Sigmoid colon (tissue), 7 donors: ENCODE data around the gene RTN3. TPM values are rescaled to one million over a fixed set of nuclear protein-coding genes. Genes with fewer than 3 reads are reported as not detected.
A peak's percentile ranks its signal among the peaks of the same experiment; 100 is the strongest.

Source experiments
- DNase-seq: peaks from one replicate; pipeline ENCODE4 v3.0.0-alpha.2; 2019
- H3K27ac ChIP-seq, 4 donors: fragments of 200-600 bp; sonication (generic); one replicate each; pipeline ENCODE4 v1.5.1; 2016 to 2019; ENCODE audit warnings: mild to moderate bottlenecking in 1 of 4
- H3K27me3 ChIP-seq, 3 donors: fragments of 200-600 bp; sonication (generic); one replicate each; pipeline ENCODE4 v1.5.1; 2019; ENCODE audit warnings: mild to moderate bottlenecking in 1 of 3
- H3K36me3 ChIP-seq, 4 donors: fragments of 200-600 bp; sonication (generic); one replicate each; pipeline ENCODE4 v1.5.1; 2016 to 2019
- H3K4me1 ChIP-seq, 4 donors: fragments of 200-600 bp; sonication (generic); one replicate each; pipeline ENCODE4 v1.5.1; 2017 to 2019
- H3K4me3 ChIP-seq, 4 donors: fragments of 200-600 bp; sonication (generic); one replicate each; pipeline ENCODE4 v1.5.1; 2017 to 2019; ENCODE audit warnings: mild to moderate bottlenecking in 2 of 4, moderate library complexity in 1 of 4
- H3K9me3 ChIP-seq, 4 donors: fragments of 200-600 bp in 3 of 4; sonication (generic) in 3 of 4; one replicate each; pipeline versions ENCODE4 v1.5.1 to v1.6.1; 2013 to 2019
- CTCF ChIP-seq, 4 experiments: fragments of 450-650 bp in 3 of 4; fragments of 200-600 bp in 1 of 4; IDR thresholded peaks; one replicate each; pipeline ENCODE4 v1.5.1; 2016 to 2019; ENCODE audit warnings: antibody characterized with exemption in 4 of 4, mild to moderate bottlenecking in 3 of 4, moderate library complexity in 2 of 4
- EP300 ChIP-seq, 4 donors: sonication (generic); formaldehyde crosslinking; IDR thresholded peaks; one replicate each; pipeline ENCODE4 v1.6.1; 2017; ENCODE audit warnings: antibody characterized with exemption in 4 of 4
- POLR2A ChIP-seq, 2 donors: fragments of 450-650 bp; IDR thresholded peaks; one replicate each; pipeline ENCODE4 v1.6.1; 2016; ENCODE audit warnings: antibody characterized with exemption in 2 of 2, mild to moderate bottlenecking in 2 of 2, moderate library complexity in 2 of 2
- POLR2AphosphoS5 ChIP-seq, 4 donors: sonication (generic); formaldehyde crosslinking; IDR thresholded peaks; one replicate each; pipeline ENCODE4 v1.6.1; 2017; ENCODE audit warnings: antibody characterized with exemption in 4 of 4
- WGBS, 2 donors: extraction: QIAGEN DNeasy Blood & Tissue Kit; methylation state at CpG; one replicate each; pipeline ENCODE4 v1.1.7; 2013; 5-methylcytosine and 5-hydroxymethylcytosine counted together
- intact Hi-C: fragments of 100-400 bp; cut with DNase I; formaldehyde crosslinking; loops from one replicate; pipeline ENCODE4 v1.15.1; 2023
- polyA plus RNA-seq, 3 donors: library from polyadenylated mRNA; stranded (reverse); fragments of 200-250 nt; gene quantifications; one replicate each; pipeline ENCODE4 v1.2.3, GENCODE V29; 2013
- total RNA-seq, 4 donors: library from RNA; depleted of rRNA; stranded (reverse); fragments of >200 nt; gene quantifications; one replicate each; pipeline ENCODE4 v1.1.0, GENCODE V29; 2016
- donor health status: healthy with polysubstance abuse.
- donor health status: Bipolar disorder and iron deficiency.
- donor health status: healthy.

The RTN3 gene
- total and polyA plus RNA-seq, 7 donors = 24.6 to 105 (median 89.5) TPM

- intact Hi-C loops = no loop called here
Measured at GRCh38 chr11:63643205-63643604, 38.1 kb upstream of the RTN3 start.

GRCh38 chr11:63652671-63653070 lies 28.6 kb upstream of the RTN3 start:
- H3K9me3 ChIP-seq = no peaks in the 10 kb centered on the region
- no peak for DNase-seq
- WGBS, 2 donors = 68 to 71% methylated on average over 3 of the region's 3 CpGs
- no peak for TF ChIP-seq EP300 (IDR thresholded peaks at IDR 0.05)
- TF ChIP-seq CTCF (IDR thresholded peaks at IDR 0.05) = no peak
- TF ChIP-seq POLR2AphosphoS5 (IDR thresholded peaks at IDR 0.05) = no peak
- TF ChIP-seq POLR2A (IDR thresholded peaks at IDR 0.05) = no peak
- H3K4me1 ChIP-seq = no peaks in the 10 kb centered on the region
- H3K27me3 ChIP-seq = no peaks in the 10 kb centered on the region
- H3K27ac ChIP-seq = no peak overlapping the region
- H3K36me3 ChIP-seq = peaks cover 9 to 92% (median 22%) of the 10 kb centered on the region in 4 donors
- intact Hi-C loops = no loop called here
- no peak overlapping the region for H3K4me3 ChIP-seq

More at GRCh38 chr11:63643205-63643604, 38.1 kb upstream of the RTN3 start:
- TF ChIP-seq CTCF (IDR thresholded peaks at IDR 0.05) (no peak), EP300 (IDR thresholded peaks at IDR 0.05) (no peak), POLR2AphosphoS5 (IDR thresholded peaks at IDR 0.05) (no peak), POLR2A (IDR thresholded peaks at IDR 0.05) (no peak)
- H3K27ac ChIP-seq = no peak overlapping the region
- H3K4me1 ChIP-seq = peaks cover 0 to 6% (median 0%) of the 10 kb centered on the region in 4 donors
- H3K9me3 ChIP-seq = no peaks in the 10 kb centered on the region
- H3K4me3 ChIP-seq = no peak overlapping the region
- H3K27me3 ChIP-seq = no peaks in the 10 kb centered on the region
- DNase-seq = no peak
- H3K36me3 ChIP-seq = peaks cover 9 to 77% (median 32%) of the 10 kb centered on the region in 4 donors
- 94 to 95% methylated on average over 3 of the region's 3 CpGs for WGBS, 2 donors

- H3K27ac ChIP-seq = no peak overlapping the region
- H3K9me3 ChIP-seq = no peaks in the 10 kb centered on the region
- peaks cover 0 to 26% (median 2%) of the 10 kb centered on the region in 4 donors for H3K36me3 ChIP-seq
- peaks cover 0 to 56% (median 42%) of the 10 kb centered on the region in 4 donors for H3K4me1 ChIP-seq
- no peak overlapping the region for H3K4me3 ChIP-seq
- 89 to 95% methylated on average over 8 of the region's 8 CpGs for WGBS, 2 donors
- no peaks in the 10 kb centered on the region for H3K27me3 ChIP-seq
- intact Hi-C loops = no loop called here
- TF ChIP-seq POLR2AphosphoS5 (IDR thresholded peaks at IDR 0.05) = no peak
- TF ChIP-seq POLR2A (IDR thresholded peaks at IDR 0.05) = no peak
- DNase-seq = no peak
Measured at GRCh38 chr11:63660972-63661371, 20.3 kb upstream of the RTN3 start.

GRCh38 chr11:63663809-63664208 lies 17.5 kb upstream of the RTN3 start:
- H3K36me3 ChIP-seq = peaks cover 0 to 2% (median 0%) of the 10 kb centered on the region in 4 donors
- no peaks in the 10 kb centered on the region for H3K27me3 ChIP-seq
- no peak overlapping the region for H3K4me3 ChIP-seq
- TF ChIP-seq POLR2AphosphoS5 (IDR thresholded peaks at IDR 0.05) (no peak), EP300 (IDR thresholded peaks at IDR 0.05) (no peak), POLR2A (IDR thresholded peaks at IDR 0.05) (no peak), CTCF (IDR thresholded peaks at IDR 0.05) (no peak)
- peak overlapping the region in 1 of 4 donors; percentile 15 for H3K27ac ChIP-seq
- H3K9me3 ChIP-seq = no peaks in the 10 kb centered on the region
- intact Hi-C loops = no loop called here
- no peak for DNase-seq
- H3K4me1 ChIP-seq = peaks cover 0 to 84% (median 69%) of the 10 kb centered on the region in 4 donors
- 0% methylated on average over 1 of the region's 1 CpG for WGBS, 2 donors

- WGBS, 2 donors = 80 to 85% methylated on average over 4 of the region's 4 CpGs
- no peak overlapping the region for H3K4me3 ChIP-seq
- no peak for DNase-seq
- H3K36me3 ChIP-seq = no peaks in the 10 kb centered on the region
- H3K9me3 ChIP-seq = no peaks in the 10 kb centered on the region
- H3K27me3 ChIP-seq = no peaks in the 10 kb centered on the region
- peak overlapping the region in 3 of 4 donors; percentile 97 to 98 (median 98) for H3K27ac ChIP-seq
- TF ChIP-seq POLR2AphosphoS5 (IDR thresholded peaks at IDR 0.05) = no peak
- no peak for TF ChIP-seq POLR2A (IDR thresholded peaks at IDR 0.05)
- no peak for TF ChIP-seq EP300 (IDR thresholded peaks at IDR 0.05)
- TF ChIP-seq CTCF (IDR thresholded peaks at IDR 0.05) = no peak
- peaks cover 0 to 82% (median 77%) of the 10 kb centered on the region in 4 donors for H3K4me1 ChIP-seq
- intact Hi-C loops = no loop called here
Measured at GRCh38 chr11:63666874-63667273, 14.4 kb upstream of the RTN3 start.
